Mesendoderm (in vitro differentiated cells): ENCODE results near the gene YES1.
"Not testable (repeated sequence)": the region's sequence is repeated elsewhere in the genome, so short reads cannot be mapped to it uniquely, and the experiment has no call there.

Experiments used
- DNase-seq: peaks from one replicate; pipeline ENCODE4 v3.0.0; 2013
- H2AK5ac ChIP-seq: 2 replicates; pipeline ENCODE4 v1.6.1; 2013; ENCODE audit warnings: low read length, inconsistent platforms
- H2BK120ac ChIP-seq: 2 replicates; pipeline ENCODE4 v1.6.1; 2013; ENCODE audit warnings: low read depth, mild to moderate bottlenecking, low read length, moderate library complexity, mixed read lengths
- H2BK15ac ChIP-seq: replicated peaks from 2 replicates; pipeline ENCODE4 v1.6.1; 2013; ENCODE audit warnings: low read depth, mild to moderate bottlenecking, moderate library complexity
- H2BK5ac ChIP-seq: 2 replicates; pipeline ENCODE4 v1.6.1; 2013; ENCODE audit warnings: low read length, inconsistent platforms
- H3K18ac ChIP-seq: 2 replicates; pipeline ENCODE4 v1.6.1; 2013; ENCODE audit warnings: mild to moderate bottlenecking, low read length, mixed read lengths
- H3K23ac ChIP-seq: one replicate; pipeline ENCODE4 v1.6.1; 2013; ENCODE audit warnings: low read length
- H3K27ac ChIP-seq: 2 replicates; pipeline ENCODE4 v1.5.1; 2013; ENCODE audit warnings: low read depth, mild to moderate bottlenecking, inconsistent platforms, low read length, moderate library complexity
- H3K27me3 ChIP-seq: 2 replicates; pipeline ENCODE4 v1.6.1; 2013; ENCODE audit warnings: low read length, control low read depth, mild to moderate bottlenecking, inconsistent platforms; ENCODE audit not compliant: insufficient read depth, poor library complexity
- H3K36me3 ChIP-seq: 2 replicates; pipeline ENCODE4 v1.6.1; 2013; ENCODE audit warnings: low read length, inconsistent platforms; ENCODE audit not compliant: control insufficient read depth, insufficient read depth
- H3K4ac ChIP-seq: one replicate; pipeline ENCODE4 v1.6.1; 2013; ENCODE audit warnings: low read depth, mild to moderate bottlenecking, low read length, moderate library complexity
- H3K4me1 ChIP-seq: 2 replicates; pipeline ENCODE4 v1.6.1; 2013; ENCODE audit warnings: low read depth, low read length, inconsistent platforms; ENCODE audit not compliant: control insufficient read depth
- H3K4me2 ChIP-seq: 2 replicates; pipeline ENCODE4 v1.6.1; 2013; ENCODE audit warnings: low read length
- H3K4me3 ChIP-seq: 2 replicates; pipeline ENCODE4 v1.5.1; 2013; ENCODE audit warnings: mild to moderate bottlenecking, low read length
- H3K56ac ChIP-seq: one replicate; pipeline ENCODE4 v1.6.1; 2013; ENCODE audit warnings: low read length
- H3K79me1 ChIP-seq: 2 replicates; pipeline ENCODE4 v1.6.1; 2013; ENCODE audit warnings: low read length, inconsistent platforms
- H3K79me2 ChIP-seq: 2 replicates; pipeline ENCODE4 v1.6.1; 2013; ENCODE audit warnings: mild to moderate bottlenecking, low read length; ENCODE audit not compliant: control insufficient read depth, insufficient read depth
- H3K9ac ChIP-seq: 2 replicates; pipeline ENCODE4 v1.6.1; 2013; ENCODE audit warnings: low read length, inconsistent platforms
- H4K5ac ChIP-seq: one replicate; pipeline ENCODE4 v1.6.1; 2013; ENCODE audit warnings: low read length
- H4K8ac ChIP-seq: one replicate; pipeline ENCODE4 v1.6.1; 2013; ENCODE audit warnings: low read depth, mild to moderate bottlenecking, control low read depth, low read length, moderate library complexity
- WGBS: extraction: QIAGEN DNeasy Blood & Tissue Kit; methylation state at CpG from one replicate; pipeline ENCODE4 v1.1.7; 2013; ENCODE audit warnings: low lambda C conversion rate, missing lambda C conversion rate; ENCODE audit not compliant: insufficient coverage; ENCODE audit errors: extremely low coverage; 5-methylcytosine and 5-hydroxymethylcytosine counted together

Gene YES1

GRCh38 chr18:730692-731091 lies 81.3 kb downstream of the YES1 start:
- Histone ChIP-seq H3K27ac (no peak overlapping the region), H3K36me3 (peaks cover 2% of the 10 kb centered on the region)

GRCh38 chr18:730120-730519 lies 81.9 kb downstream of the YES1 start:
- not testable (repeated sequence) for H3K4me2 ChIP-seq, H2AK5ac ChIP-seq, H3K4me1 ChIP-seq, H4K8ac ChIP-seq, H3K23ac ChIP-seq, H2BK120ac ChIP-seq, H3K9ac ChIP-seq, H3K27me3 ChIP-seq, H3K56ac ChIP-seq, H2BK15ac ChIP-seq, H2BK5ac ChIP-seq, H3K4me3 ChIP-seq, H3K79me2 ChIP-seq, H3K27ac ChIP-seq, H3K4ac ChIP-seq, H3K18ac ChIP-seq, H3K36me3 ChIP-seq, H3K79me1 ChIP-seq, H4K5ac ChIP-seq
- WGBS: no CpG with 5 or more reads among the region's 5 CpGs
- DNase-seq: peak; percentile 65

More at GRCh38 chr18:730692-731091, 81.3 kb downstream of the YES1 start:
- no peak overlapping the region for H4K5ac ChIP-seq
- H3K9ac ChIP-seq: no peak overlapping the region
- H2BK120ac ChIP-seq: no peak overlapping the region
- no peak overlapping the region for H3K4ac ChIP-seq
- H3K4me2 ChIP-seq: no peak overlapping the region
- H3K23ac ChIP-seq: no peak overlapping the region
- no peak overlapping the region for H2AK5ac ChIP-seq
- no peaks in the 10 kb centered on the region for H3K27me3 ChIP-seq
- H3K79me1 ChIP-seq: no peaks in the 10 kb centered on the region
- no peak overlapping the region for H4K8ac ChIP-seq
- no peaks in the 10 kb centered on the region for H3K4me1 ChIP-seq
- H2BK5ac ChIP-seq: no peak overlapping the region
- no peak for DNase-seq
- H3K79me2 ChIP-seq: no peaks in the 10 kb centered on the region
- no peak overlapping the region for H3K4me3 ChIP-seq
- no peak overlapping the region for H2BK15ac ChIP-seq
- H3K56ac ChIP-seq: no peak overlapping the region
- no peak overlapping the region for H3K18ac ChIP-seq

- no peak for DNase-seq
- no peak overlapping the region for H2BK15ac ChIP-seq
- no peaks in the 10 kb centered on the region for H3K36me3 ChIP-seq
- H3K4ac ChIP-seq: no peak overlapping the region
- H3K18ac ChIP-seq: no peak overlapping the region
- H4K5ac ChIP-seq: no peak overlapping the region
- no peak overlapping the region for H4K8ac ChIP-seq
- H3K27me3 ChIP-seq: no peaks in the 10 kb centered on the region
- no peak overlapping the region for H3K56ac ChIP-seq
- WGBS: no CpG with 5 or more reads among the region's 9 CpGs
- H3K4me2 ChIP-seq: no peak overlapping the region
- H3K23ac ChIP-seq: no peak overlapping the region
- H2BK5ac ChIP-seq: no peak overlapping the region
- H3K9ac ChIP-seq: no peak overlapping the region
- no peak overlapping the region for H3K4me3 ChIP-seq
- no peak overlapping the region for H3K27ac ChIP-seq
- H3K4me1 ChIP-seq: no peaks in the 10 kb centered on the region
- H2BK120ac ChIP-seq: no peak overlapping the region
- no peaks in the 10 kb centered on the region for H3K79me2 ChIP-seq
- H2AK5ac ChIP-seq: no peak overlapping the region
- H3K79me1 ChIP-seq: no peaks in the 10 kb centered on the region
These were observed 86.4 kb downstream of the YES1 start for GRCh38 chr18:725646-726045.

GRCh38 chr18:723541-724080 lies 88.4 kb downstream of the YES1 start:
- H2BK120ac ChIP-seq: no peak overlapping the region
- H3K79me1 ChIP-seq: no peaks in the 10 kb centered on the region
- H2BK5ac ChIP-seq: no peak overlapping the region
- H3K36me3 ChIP-seq: no peaks in the 10 kb centered on the region
- H3K4me1 ChIP-seq: no peaks in the 10 kb centered on the region
- H3K23ac ChIP-seq: no peak overlapping the region
- no peak overlapping the region for H3K18ac ChIP-seq
- no peak overlapping the region for H3K9ac ChIP-seq
- DNase-seq: no peak
- H3K4me3 ChIP-seq: no peak overlapping the region
- H3K4ac ChIP-seq: no peak overlapping the region
- no peak overlapping the region for H4K5ac ChIP-seq
- no peak overlapping the region for H2BK15ac ChIP-seq
- H3K27ac ChIP-seq: no peak overlapping the region
- H3K56ac ChIP-seq: no peak overlapping the region
- no peak overlapping the region for H4K8ac ChIP-seq
- H3K27me3 ChIP-seq: no peaks in the 10 kb centered on the region
- H2AK5ac ChIP-seq: no peak overlapping the region
- H3K4me2 ChIP-seq: no peak overlapping the region
- H3K79me2 ChIP-seq: no peaks in the 10 kb centered on the region
- no CpG with 5 or more reads among the region's 1 CpG for WGBS

GRCh38 chr18:717003-717402 lies 95.0 kb downstream of the YES1 start:
- no peak overlapping the region for H4K8ac ChIP-seq
- no peak overlapping the region for H2BK5ac ChIP-seq
- no peaks in the 10 kb centered on the region for H3K79me1 ChIP-seq
- H3K36me3 ChIP-seq: no peaks in the 10 kb centered on the region
- no peak overlapping the region for H3K56ac ChIP-seq
- H3K4me1 ChIP-seq: no peaks in the 10 kb centered on the region
- DNase-seq: no peak
- H3K27ac ChIP-seq: no peak overlapping the region
- WGBS: no CpG with 5 or more reads among the region's 4 CpGs
- H2BK15ac ChIP-seq: no peak overlapping the region
- no peak overlapping the region for H2AK5ac ChIP-seq
- H4K5ac ChIP-seq: no peak overlapping the region
- no peaks in the 10 kb centered on the region for H3K27me3 ChIP-seq
- no peaks in the 10 kb centered on the region for H3K79me2 ChIP-seq
- H3K23ac ChIP-seq: no peak overlapping the region
- H3K18ac ChIP-seq: no peak overlapping the region
- no peak overlapping the region for H3K9ac ChIP-seq
- H3K4me2 ChIP-seq: no peak overlapping the region
- H3K4ac ChIP-seq: no peak overlapping the region
- H3K4me3 ChIP-seq: no peak overlapping the region
- H2BK120ac ChIP-seq: no peak overlapping the region

GRCh38 chr18:715626-716025 lies 96.4 kb downstream of the YES1 start:
- no peak overlapping the region for H3K9ac ChIP-seq
- peaks cover 9% of the 10 kb centered on the region for H3K79me2 ChIP-seq
- H2BK120ac ChIP-seq: no peak overlapping the region
- no peak overlapping the region for H4K5ac ChIP-seq
- H2AK5ac ChIP-seq: no peak overlapping the region
- no peak overlapping the region for H3K4me2 ChIP-seq
- no peak overlapping the region for H4K8ac ChIP-seq
- no peak overlapping the region for H3K4me3 ChIP-seq
- no peak overlapping the region for H3K56ac ChIP-seq
- WGBS: no CpG with 5 or more reads among the region's 1 CpG
- no peaks in the 10 kb centered on the region for H3K4me1 ChIP-seq
- H2BK5ac ChIP-seq: no peak overlapping the region
- no peak overlapping the region for H2BK15ac ChIP-seq
- DNase-seq: no peak
- H3K18ac ChIP-seq: no peak overlapping the region
- H3K27me3 ChIP-seq: no peaks in the 10 kb centered on the region
- H3K79me1 ChIP-seq: peaks cover 6% of the 10 kb centered on the region
- no peak overlapping the region for H3K23ac ChIP-seq
- H3K27ac ChIP-seq: no peak overlapping the region
- no peaks in the 10 kb centered on the region for H3K36me3 ChIP-seq
- H3K4ac ChIP-seq: no peak overlapping the region
